Uterus (tissue), 4 donors: ENCODE data around the gene TSACC. TPM values are rescaled to one million over a fixed set of nuclear protein-coding genes. Genes with fewer than 3 reads are reported as not detected.

Experiments used
- DNase-seq, 2 donors: peaks; one replicate each; pipeline ENCODE4 v3.0.0-alpha.2; 2019 to 2020
- H3K27ac ChIP-seq, 2 donors: fragments of 200-600 bp; sonication (generic); 1 replicate in 1 of 2; 2 replicates in 1 of 2; pipeline ENCODE4 v1.5.1; 2016 to 2018
- H3K27me3 ChIP-seq, 2 donors: fragments of 200-600 bp; sonication (generic); one replicate each; pipeline ENCODE4 v1.5.1; 2018 to 2019; ENCODE audit warnings: control low read depth in 1 of 2
- H3K36me3 ChIP-seq, 2 donors: fragments of 200-600 bp; sonication (generic); one replicate each; pipeline ENCODE4 v1.5.1; 2019; ENCODE audit warnings: control low read depth in 1 of 2
- H3K4me1 ChIP-seq, 2 donors: fragments of 200-600 bp; sonication (generic); one replicate each; pipeline ENCODE4 v1.5.1; 2018 to 2019; ENCODE audit warnings: control low read depth in 1 of 2
- H3K4me3 ChIP-seq, 2 donors: fragments of 200-600 bp; sonication (generic); 1 replicate in 1 of 2; 2 replicates in 1 of 2; pipeline ENCODE4 v1.5.1; 2018 to 2019; ENCODE audit warnings: mild to moderate bottlenecking in 1 of 2
- H3K9me3 ChIP-seq, 2 donors: fragments of 200-600 bp; sonication (generic); one replicate each; pipeline ENCODE4 v1.5.1; 2019; ENCODE audit warnings: control low read depth in 1 of 2
- POLR2A ChIP-seq, 2 donors: fragments of 450-650 bp; IDR thresholded peaks; one replicate each; pipeline ENCODE4 v1.6.1; 2016; ENCODE audit warnings: antibody characterized with exemption in 2 of 2, mild to moderate bottlenecking in 1 of 2, moderate library complexity in 1 of 2
- intact Hi-C: fragments of 100-400 bp; cut with DNase I; formaldehyde crosslinking; loops from one replicate; pipeline ENCODE4 v1.15.1; 2023; ENCODE audit warnings: low total_unique reads
- total RNA-seq, 4 donors: library from RNA; depleted of rRNA in 3 of 4; stranded (reverse); fragments of >200 nt in 3 of 4; gene quantifications; one replicate each; pipeline versions ENCODE4 v1.1.0 to v1.2.4, GENCODE V29; 2014 to 2023
- TF ChIP-seq, protein P1 (sequence below), 4 experiments: fragments of 200-600 bp in 2 of 4; fragments of 450-650 bp in 2 of 4; sonication (generic) in 2 of 4; IDR thresholded peaks; one replicate each; pipeline ENCODE4 v1.5.1; 2016 to 2019; ENCODE audit warnings: antibody characterized with exemption in 4 of 4, mild to moderate bottlenecking in 2 of 4, moderate library complexity in 1 of 4
- donor health status: DM: yes; HTN: yes; CAD: no.

Gene TSACC
- total RNA-seq, 4 donors from 2014 or later = not detected

DNA sequence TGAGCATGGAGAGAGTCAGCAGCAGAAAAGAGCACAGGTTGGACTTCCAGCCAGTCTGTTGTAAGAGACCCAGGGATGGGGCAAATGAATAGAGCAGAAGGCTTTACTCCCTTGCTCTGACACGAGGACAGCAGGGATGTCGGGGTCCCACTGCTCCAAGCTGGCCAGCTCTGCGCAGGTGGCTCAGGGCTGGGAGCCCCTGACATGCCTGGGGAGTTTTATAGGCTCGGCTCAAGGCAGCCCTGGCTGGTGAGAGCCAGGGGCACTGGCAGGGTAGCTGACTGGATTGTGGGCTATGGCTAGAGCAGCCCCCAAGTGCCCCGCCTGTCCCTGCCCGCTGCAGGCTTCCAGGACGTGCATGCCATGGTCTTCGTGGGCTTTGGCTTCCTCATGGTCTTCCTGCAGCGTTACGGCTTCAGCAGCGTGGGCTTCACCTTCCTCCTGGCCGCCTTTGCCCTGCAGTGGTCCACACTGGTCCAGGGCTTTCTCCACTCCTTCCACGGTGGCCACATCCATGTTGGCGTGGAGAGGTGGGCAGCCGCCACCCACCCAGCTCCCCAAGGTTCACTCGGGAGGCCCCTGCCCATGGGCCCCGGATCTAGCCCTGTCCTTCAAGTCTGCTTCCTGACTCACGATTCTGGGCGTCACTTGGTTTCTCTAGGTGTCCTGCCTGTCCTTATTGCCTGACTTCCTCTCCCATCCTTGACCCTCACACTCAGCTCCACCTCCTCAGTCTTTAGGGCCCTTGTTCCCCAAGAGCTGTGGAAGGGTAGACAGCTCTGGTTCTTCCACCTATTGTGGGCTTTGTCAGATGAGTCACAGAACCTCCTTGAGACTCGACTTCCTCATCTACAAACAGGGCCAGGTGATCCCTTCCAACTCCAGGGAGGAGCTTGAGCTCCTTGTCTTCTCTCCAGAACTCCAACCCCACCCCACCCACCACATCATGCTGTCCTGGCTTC is 38.9 kb downstream of the TSACC start:
- Histone ChIP-seq H3K36me3 (no peaks in the 10 kb centered on the region), H3K27ac (no peak overlapping the region), H3K27me3 (no peaks in the 10 kb centered on the region), H3K4me1 (no peaks in the 10 kb centered on the region), H3K4me3 (no peak overlapping the region), H3K9me3 (no peaks in the 10 kb centered on the region)
- TF ChIP-seq, protein P1, sequence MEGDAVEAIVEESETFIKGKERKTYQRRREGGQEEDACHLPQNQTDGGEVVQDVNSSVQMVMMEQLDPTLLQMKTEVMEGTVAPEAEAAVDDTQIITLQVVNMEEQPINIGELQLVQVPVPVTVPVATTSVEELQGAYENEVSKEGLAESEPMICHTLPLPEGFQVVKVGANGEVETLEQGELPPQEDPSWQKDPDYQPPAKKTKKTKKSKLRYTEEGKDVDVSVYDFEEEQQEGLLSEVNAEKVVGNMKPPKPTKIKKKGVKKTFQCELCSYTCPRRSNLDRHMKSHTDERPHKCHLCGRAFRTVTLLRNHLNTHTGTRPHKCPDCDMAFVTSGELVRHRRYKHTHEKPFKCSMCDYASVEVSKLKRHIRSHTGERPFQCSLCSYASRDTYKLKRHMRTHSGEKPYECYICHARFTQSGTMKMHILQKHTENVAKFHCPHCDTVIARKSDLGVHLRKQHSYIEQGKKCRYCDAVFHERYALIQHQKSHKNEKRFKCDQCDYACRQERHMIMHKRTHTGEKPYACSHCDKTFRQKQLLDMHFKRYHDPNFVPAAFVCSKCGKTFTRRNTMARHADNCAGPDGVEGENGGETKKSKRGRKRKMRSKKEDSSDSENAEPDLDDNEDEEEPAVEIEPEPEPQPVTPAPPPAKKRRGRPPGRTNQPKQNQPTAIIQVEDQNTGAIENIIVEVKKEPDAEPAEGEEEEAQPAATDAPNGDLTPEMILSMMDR (IDR thresholded peaks at IDR 0.05) = no peak
- TF ChIP-seq POLR2A (IDR thresholded peaks at IDR 0.05) = no peak
- DNase-seq = no peak
- intact Hi-C loops = no loop called here

GRCh38 chr1:156378557-156378956 is 40.2 kb downstream of the TSACC start:
- no peaks in the 10 kb centered on the region for H3K9me3 ChIP-seq
- H3K36me3 ChIP-seq = no peaks in the 10 kb centered on the region
- H3K4me3 ChIP-seq = no peak overlapping the region
- intact Hi-C loops = no loop called here
- DNase-seq = no peak
- no peaks in the 10 kb centered on the region for H3K4me1 ChIP-seq
- no peaks in the 10 kb centered on the region for H3K27me3 ChIP-seq
- H3K27ac ChIP-seq = no peak overlapping the region
- TF ChIP-seq POLR2A (IDR thresholded peaks at IDR 0.05) = no peak
- TF ChIP-seq, protein P1 (IDR thresholded peaks at IDR 0.05) = no peak

- H3K36me3 ChIP-seq = no peaks in the 10 kb centered on the region
- no peak for DNase-seq
- intact Hi-C loops = no loop called here
- H3K4me3 ChIP-seq = no peak overlapping the region
- TF ChIP-seq, protein P1 (IDR thresholded peaks at IDR 0.05) = no peak
- no peak for TF ChIP-seq POLR2A (IDR thresholded peaks at IDR 0.05)
- H3K27me3 ChIP-seq = no peaks in the 10 kb centered on the region
- no peaks in the 10 kb centered on the region for H3K4me1 ChIP-seq
- H3K9me3 ChIP-seq = no peaks in the 10 kb centered on the region
- H3K27ac ChIP-seq = no peak overlapping the region
Measured at GRCh38 chr1:156379420-156380165, 41.3 kb downstream of the TSACC start.

GRCh38 chr1:156382561-156382960 is 44.2 kb downstream of the TSACC start:
- Histone ChIP-seq H3K4me3 (no peak overlapping the region), H3K9me3 (no peaks in the 10 kb centered on the region), H3K4me1 (no peaks in the 10 kb centered on the region), H3K36me3 (no peaks in the 10 kb centered on the region), H3K27me3 (no peaks in the 10 kb centered on the region), H3K27ac (no peak overlapping the region)
- no peak for DNase-seq
- TF ChIP-seq, protein P1 (IDR thresholded peaks at IDR 0.05) = no peak
- TF ChIP-seq POLR2A (IDR thresholded peaks at IDR 0.05) = no peak
- intact Hi-C loops = no loop called here

GRCh38 chr1:156383023-156383422 is 44.7 kb downstream of the TSACC start:
- DNase-seq = peak; percentile 27 to 39

More at GRCh38 chr1:156383023-156383422, 44.7 kb downstream of the TSACC start:
- Histone ChIP-seq H3K36me3 (no peaks in the 10 kb centered on the region), H3K4me1 (no peaks in the 10 kb centered on the region), H3K9me3 (no peaks in the 10 kb centered on the region), H3K27ac (no peak overlapping the region), H3K4me3 (no peak overlapping the region), H3K27me3 (no peaks in the 10 kb centered on the region)
- intact Hi-C loops = no loop called here
- TF ChIP-seq, protein P1 (IDR thresholded peaks at IDR 0.05) = peak; percentile 44 to 71 (median 56)
- TF ChIP-seq POLR2A (IDR thresholded peaks at IDR 0.05) = no peak
